Immature natural killer cell (primary cell): ENCODE measurements around the gene SENP8. TPM values are rescaled to one million over a fixed set of nuclear protein-coding genes. Genes with fewer than 3 reads are reported as not detected.
"Not testable (repeated sequence)": the region's sequence is repeated elsewhere in the genome, so short reads cannot be mapped to it uniquely, and the experiment has no call there.

ENCODE experiments used
- DNase-seq, 3 donors: peaks; one replicate each; pipeline ENCODE4 v3.0.0; 2022; ENCODE audit warnings: mixed read lengths in 1 of 3
- H3K27ac Mint-ChIP-seq, 6 donors: one replicate each; pipeline ENCODE4 v1.8.0; 2020; ENCODE audit warnings: mixed read lengths in 6 of 6, mild to moderate bottlenecking in 5 of 6, inconsistent platforms in 4 of 6, moderate library complexity in 3 of 6
- H3K27me3 Mint-ChIP-seq, 3 donors: one replicate each; pipeline ENCODE4 v1.8.0; 2020 to 2021; ENCODE audit warnings: low read depth in 3 of 3, mild to moderate bottlenecking in 3 of 3, mixed read lengths in 3 of 3, moderate library complexity in 3 of 3, inconsistent platforms in 1 of 3
- H3K36me3 Mint-ChIP-seq, 3 donors: one replicate each; pipeline ENCODE4 v1.8.0; 2020; ENCODE audit warnings: mixed read lengths in 3 of 3, inconsistent platforms in 2 of 3, mild to moderate bottlenecking in 2 of 3
- H3K4me1 Mint-ChIP-seq, 2 donors: one replicate each; pipeline ENCODE4 v1.8.0; 2020; ENCODE audit warnings: inconsistent platforms in 2 of 2, mild to moderate bottlenecking in 2 of 2, mixed read lengths in 2 of 2, moderate library complexity in 1 of 2
- H3K4me3 Mint-ChIP-seq, 5 donors: one replicate each; pipeline ENCODE4 v1.8.0; 2020; ENCODE audit warnings: mild to moderate bottlenecking in 5 of 5, mixed read lengths in 5 of 5, inconsistent platforms in 3 of 5, moderate library complexity in 3 of 5
- H3K9me3 Mint-ChIP-seq, 6 donors: one replicate each; pipeline ENCODE4 v1.8.0; 2020; ENCODE audit warnings: mild to moderate bottlenecking in 6 of 6, mixed read lengths in 6 of 6, inconsistent platforms in 4 of 6, moderate library complexity in 3 of 6
- polyA plus RNA-seq, 3 donors: library from polyadenylated mRNA; unstranded; fragments of 300-500 nt; fragmentation: Illumina TruSeq; gene quantifications; one replicate each; pipeline ENCODE4 v1.2.3, GENCODE V29; 2021

The SENP8 gene
- polyA plus RNA-seq, 3 donors from 2014 or later, result 0.67 to 0.69 TPM; not detected in 1

DNA sequence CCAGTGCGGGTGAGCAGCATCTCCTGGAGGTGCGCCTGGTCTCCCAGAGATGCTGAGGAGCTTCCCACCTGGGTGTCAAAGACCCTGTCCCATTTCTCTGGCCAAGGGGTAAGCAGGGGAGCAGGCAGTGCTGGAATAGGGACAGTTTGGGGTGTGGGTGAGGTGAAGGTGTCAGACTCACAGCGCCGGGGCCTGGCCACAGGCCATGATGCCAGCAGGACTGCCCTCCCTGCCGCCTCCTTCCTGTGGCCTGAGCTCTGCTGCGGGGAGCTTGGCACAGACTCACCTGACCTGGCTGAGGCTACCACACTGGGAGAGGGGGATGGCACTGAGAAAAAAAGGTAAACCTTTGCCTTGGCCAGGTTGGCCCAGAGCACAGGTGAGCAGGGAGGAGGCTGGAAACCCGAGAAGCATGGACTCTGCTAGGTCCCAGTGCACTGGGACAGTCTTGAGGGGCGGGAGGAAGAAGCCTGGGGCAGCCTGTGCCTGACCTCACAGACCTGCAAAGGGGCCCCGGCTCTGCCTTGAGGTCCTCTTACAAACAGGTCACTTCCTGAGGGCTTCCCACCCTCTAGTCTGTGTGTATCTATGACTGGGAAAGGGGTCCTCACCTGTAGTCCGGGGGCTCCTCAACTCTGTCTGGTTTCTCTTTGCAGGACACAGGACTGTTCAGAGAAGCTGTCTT is 51.2 kb downstream of the SENP8 start:
- no peak overlapping the region for H3K27ac Mint-ChIP-seq
- H3K4me1 Mint-ChIP-seq, result peaks cover 0 to 6% of the 10 kb centered on the region in 2 donors
- no peaks in the 10 kb centered on the region for H3K9me3 Mint-ChIP-seq
- peak overlapping the region in 1 of 5 donors; percentile 33 for H3K4me3 Mint-ChIP-seq
- no peaks in the 10 kb centered on the region for H3K36me3 Mint-ChIP-seq
- DNase-seq, result no peak
- peaks cover 1 to 7% (median 4%) of the 10 kb centered on the region in 3 donors for H3K27me3 Mint-ChIP-seq

DNA sequence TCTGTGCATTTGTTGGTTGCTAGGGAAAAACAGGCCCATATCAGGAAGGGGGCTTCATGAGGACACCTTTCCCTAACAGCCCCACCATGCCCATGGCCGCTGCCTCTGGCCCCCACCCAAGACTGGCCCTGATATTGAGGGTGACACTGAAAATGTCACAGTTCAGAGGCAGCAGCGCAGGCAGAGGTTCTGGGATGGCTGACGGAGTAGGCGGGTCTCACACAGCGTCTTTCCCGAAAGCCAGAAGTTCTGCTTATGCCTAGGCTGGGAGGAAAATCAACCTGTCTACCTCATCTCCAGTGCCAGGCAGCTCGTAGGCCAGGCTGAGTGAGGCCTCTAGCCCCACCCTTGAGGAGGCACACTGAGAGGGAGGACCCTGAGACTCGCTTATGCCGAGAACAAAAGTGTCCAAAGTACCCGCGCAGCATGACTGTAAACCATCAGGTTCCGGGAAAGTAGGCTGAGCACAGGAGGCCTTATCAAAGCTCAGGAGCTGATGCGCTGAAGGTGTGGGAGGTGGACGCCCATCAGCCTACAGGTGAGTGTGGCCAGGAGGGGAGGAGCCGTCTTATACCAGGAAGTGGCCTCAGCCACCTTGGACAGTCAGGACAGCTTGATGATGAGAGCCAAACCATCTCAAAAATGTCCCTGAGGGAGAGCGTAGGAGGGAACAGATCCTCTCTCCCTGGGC is 51.9 kb downstream of the SENP8 start:
- Mint-ChIP-seq H3K27ac (no peak overlapping the region), H3K4me1 (peaks cover 0 to 6% of the 10 kb centered on the region in 2 donors), H3K9me3 (no peaks in the 10 kb centered on the region), H3K36me3 (no peaks in the 10 kb centered on the region), H3K27me3 (peaks cover 0 to 7% (median 6%) of the 10 kb centered on the region in 3 donors), H3K4me3 (no peak overlapping the region)
- no peak for DNase-seq

GRCh38 chr15:72170691-72171090 is 52.5 kb downstream of the SENP8 start:
- Mint-ChIP-seq H3K4me1 (peaks cover 0 to 6% of the 10 kb centered on the region in 2 donors), H3K4me3 (no peak overlapping the region), H3K27ac (no peak overlapping the region), H3K9me3 (no peaks in the 10 kb centered on the region), H3K36me3 (no peaks in the 10 kb centered on the region), H3K27me3 (peaks cover 0 to 7% (median 6%) of the 10 kb centered on the region in 3 donors)
- no peak for DNase-seq

DNA sequence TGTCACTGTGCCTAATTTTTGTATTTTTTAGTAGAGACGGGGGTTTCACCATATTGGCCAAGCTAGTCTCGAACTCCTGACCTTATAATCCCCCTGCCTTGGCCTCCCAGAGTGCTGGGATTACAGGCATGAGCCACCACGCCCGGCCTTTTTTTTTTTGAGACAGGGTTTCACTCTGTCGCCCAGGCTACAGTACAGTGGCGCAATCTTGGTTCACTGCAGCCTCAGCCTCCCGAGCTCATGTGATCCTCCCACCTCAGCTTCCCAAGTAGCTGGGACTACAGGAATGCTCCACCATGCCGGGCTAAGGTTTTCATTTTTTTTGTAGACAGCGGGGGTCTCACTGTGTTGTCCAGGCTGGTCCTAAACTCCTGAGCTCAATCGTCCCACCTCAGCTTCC is 53.8 kb downstream of the SENP8 start:
- H3K4me1 Mint-ChIP-seq, H3K36me3 Mint-ChIP-seq, DNase-seq, H3K27me3 Mint-ChIP-seq, H3K4me3 Mint-ChIP-seq, H3K27ac Mint-ChIP-seq, H3K9me3 Mint-ChIP-seq: not testable (repeated sequence)

DNA sequence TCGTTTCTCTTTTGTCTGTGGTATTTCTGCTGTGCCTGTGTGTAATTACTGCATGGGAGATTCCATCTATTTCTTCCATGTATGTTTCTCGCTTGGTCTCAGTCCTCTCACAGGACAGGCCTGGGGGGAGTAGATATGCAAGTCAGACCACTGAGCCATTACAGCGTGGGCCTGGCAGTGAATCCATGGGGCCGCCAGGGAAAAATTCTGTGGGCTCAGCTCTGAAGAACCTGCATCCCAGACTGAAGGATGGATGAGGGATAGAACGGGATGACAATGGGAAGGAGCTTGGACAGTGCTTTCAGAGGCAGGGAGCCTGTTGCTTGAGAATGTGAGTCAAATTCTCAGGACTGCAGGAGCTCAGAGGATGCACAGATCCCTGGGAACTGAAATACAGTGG is 54.6 kb downstream of the SENP8 start:
- no peak overlapping the region for H3K4me3 Mint-ChIP-seq
- no peaks in the 10 kb centered on the region for H3K36me3 Mint-ChIP-seq
- H3K4me1 Mint-ChIP-seq, result peaks cover 0 to 6% of the 10 kb centered on the region in 2 donors
- H3K9me3 Mint-ChIP-seq, result no peaks in the 10 kb centered on the region
- DNase-seq, result no peak
- no peak overlapping the region for H3K27ac Mint-ChIP-seq
- peaks cover 0 to 6% (median 5%) of the 10 kb centered on the region in 3 donors for H3K27me3 Mint-ChIP-seq

GRCh38 chr15:72173401-72173800 is 55.2 kb downstream of the SENP8 start:
- Mint-ChIP-seq H3K9me3 (no peaks in the 10 kb centered on the region), H3K27me3 (peaks cover 0 to 6% (median 5%) of the 10 kb centered on the region in 3 donors), H3K36me3 (no peaks in the 10 kb centered on the region)

DNA sequence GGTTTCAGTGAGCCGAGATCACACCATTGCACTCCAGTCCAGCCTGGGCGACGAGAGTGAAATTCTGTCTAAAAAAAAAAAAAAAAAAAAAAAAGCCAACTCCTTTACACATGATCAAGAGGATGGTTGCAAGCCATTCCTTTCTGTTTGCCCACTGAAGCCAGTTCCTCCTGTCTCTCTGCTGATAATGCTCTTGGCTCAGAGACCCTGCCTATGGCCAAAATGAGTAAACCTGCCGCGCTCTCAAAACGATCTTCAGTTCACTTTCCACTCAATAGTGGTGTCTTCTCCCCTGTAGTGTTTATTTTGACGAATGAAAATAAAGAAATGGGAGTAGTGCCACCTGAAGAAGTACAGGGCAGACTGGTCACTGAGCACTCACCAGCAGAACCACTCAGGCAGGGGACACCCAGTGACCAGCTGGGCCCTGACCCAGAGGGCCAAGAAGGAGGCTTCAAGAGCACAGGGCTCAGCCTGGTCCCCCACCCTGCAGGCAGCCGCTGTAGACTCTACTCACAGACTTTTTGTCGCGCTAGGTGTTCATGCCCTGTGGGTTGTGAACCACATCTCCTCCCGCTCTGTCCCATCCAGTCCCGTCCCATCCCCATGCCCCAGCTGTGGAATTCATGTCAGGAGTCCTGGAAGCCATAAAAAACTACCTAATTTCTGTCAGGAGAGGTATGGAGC is 55.8 kb downstream of the SENP8 start:
- H3K27ac Mint-ChIP-seq, result no peak overlapping the region
- no peak overlapping the region for H3K4me3 Mint-ChIP-seq
- no peak for DNase-seq
- H3K9me3 Mint-ChIP-seq, result no peaks in the 10 kb centered on the region
- H3K36me3 Mint-ChIP-seq, result no peaks in the 10 kb centered on the region
- H3K4me1 Mint-ChIP-seq, result no peaks in the 10 kb centered on the region
- peaks cover 0 to 6% (median 5%) of the 10 kb centered on the region in 3 donors for H3K27me3 Mint-ChIP-seq

More at GRCh38 chr15:72173401-72173800, 55.2 kb downstream of the SENP8 start:
- no peak overlapping the region for H3K4me3 Mint-ChIP-seq
- no peak overlapping the region for H3K27ac Mint-ChIP-seq
- H3K4me1 Mint-ChIP-seq, result no peaks in the 10 kb centered on the region
- no peak for DNase-seq

GRCh38 chr15:72174551-72175165 is 56.5 kb downstream of the SENP8 start:
- no peaks in the 10 kb centered on the region for H3K4me1 Mint-ChIP-seq
- H3K4me3 Mint-ChIP-seq, result no peak overlapping the region
- no peaks in the 10 kb centered on the region for H3K36me3 Mint-ChIP-seq
- no peaks in the 10 kb centered on the region for H3K9me3 Mint-ChIP-seq
- peaks cover 0 to 5% (median 2%) of the 10 kb centered on the region in 3 donors for H3K27me3 Mint-ChIP-seq
- H3K27ac Mint-ChIP-seq, result no peak overlapping the region
- no peak for DNase-seq

GRCh38 chr15:72175186-72176044 is 57.2 kb downstream of the SENP8 start:
- peaks cover 0 to 5% (median 2%) of the 10 kb centered on the region in 3 donors for H3K27me3 Mint-ChIP-seq
- no peak overlapping the region for H3K4me3 Mint-ChIP-seq
- no peaks in the 10 kb centered on the region for H3K4me1 Mint-ChIP-seq
- DNase-seq, result no peak
- no peaks in the 10 kb centered on the region for H3K9me3 Mint-ChIP-seq
- H3K27ac Mint-ChIP-seq, result no peak overlapping the region
- no peaks in the 10 kb centered on the region for H3K36me3 Mint-ChIP-seq

DNA sequence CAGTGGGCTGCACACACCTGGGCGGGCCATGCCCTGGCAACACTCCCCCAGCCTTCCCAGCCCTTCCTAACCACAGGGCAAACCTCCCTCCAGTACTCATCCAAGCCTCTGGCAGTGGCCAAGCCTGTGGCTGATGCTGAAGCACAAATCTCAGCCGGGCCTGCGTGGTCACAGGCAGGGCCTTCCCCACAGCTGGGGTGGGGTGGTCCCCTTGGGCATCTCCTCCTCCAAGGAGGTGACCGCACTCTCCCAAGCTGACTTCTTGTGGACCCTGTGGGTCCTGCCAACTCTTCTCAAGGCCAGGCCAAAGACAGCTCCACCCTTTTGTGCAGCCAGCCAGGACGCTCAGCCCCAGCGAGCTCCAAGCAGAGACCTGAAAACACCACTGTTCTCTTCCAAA is 58.0 kb downstream of the SENP8 start:
- Mint-ChIP-seq H3K27me3 (peaks cover 0 to 5% (median 3%) of the 10 kb centered on the region in 3 donors), H3K9me3 (no peaks in the 10 kb centered on the region), H3K27ac (no peak overlapping the region), H3K36me3 (no peaks in the 10 kb centered on the region), H3K4me1 (no peaks in the 10 kb centered on the region), H3K4me3 (no peak overlapping the region)
- DNase-seq, result no peak

DNA sequence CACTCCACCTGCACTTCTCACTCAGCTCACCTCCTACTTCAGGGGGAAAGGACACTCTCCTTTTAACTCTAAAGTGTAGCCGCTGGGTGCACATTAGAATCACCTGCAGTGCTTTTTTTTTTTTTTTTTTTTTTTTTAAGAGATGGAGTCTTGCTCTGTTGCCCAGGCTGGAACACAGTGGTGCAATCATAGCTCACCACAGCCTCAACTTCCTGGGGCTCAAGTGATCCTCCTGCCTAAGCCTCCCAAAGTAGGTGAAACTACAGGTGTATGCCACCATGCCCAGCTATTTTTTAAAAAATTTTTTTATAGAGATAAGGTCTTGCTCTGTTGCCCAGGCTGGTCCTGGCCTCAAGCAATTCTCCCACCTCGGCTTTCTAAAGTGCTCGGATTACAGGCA is 58.5 kb downstream of the SENP8 start:
- H3K4me3 Mint-ChIP-seq, result no peak overlapping the region
- H3K4me1 Mint-ChIP-seq, result no peaks in the 10 kb centered on the region
- no peak overlapping the region for H3K27ac Mint-ChIP-seq
- no peaks in the 10 kb centered on the region for H3K9me3 Mint-ChIP-seq
- DNase-seq, result no peak
- no peaks in the 10 kb centered on the region for H3K36me3 Mint-ChIP-seq
- H3K27me3 Mint-ChIP-seq, result peaks cover 0 to 6% (median 5%) of the 10 kb centered on the region in 3 donors

DNA sequence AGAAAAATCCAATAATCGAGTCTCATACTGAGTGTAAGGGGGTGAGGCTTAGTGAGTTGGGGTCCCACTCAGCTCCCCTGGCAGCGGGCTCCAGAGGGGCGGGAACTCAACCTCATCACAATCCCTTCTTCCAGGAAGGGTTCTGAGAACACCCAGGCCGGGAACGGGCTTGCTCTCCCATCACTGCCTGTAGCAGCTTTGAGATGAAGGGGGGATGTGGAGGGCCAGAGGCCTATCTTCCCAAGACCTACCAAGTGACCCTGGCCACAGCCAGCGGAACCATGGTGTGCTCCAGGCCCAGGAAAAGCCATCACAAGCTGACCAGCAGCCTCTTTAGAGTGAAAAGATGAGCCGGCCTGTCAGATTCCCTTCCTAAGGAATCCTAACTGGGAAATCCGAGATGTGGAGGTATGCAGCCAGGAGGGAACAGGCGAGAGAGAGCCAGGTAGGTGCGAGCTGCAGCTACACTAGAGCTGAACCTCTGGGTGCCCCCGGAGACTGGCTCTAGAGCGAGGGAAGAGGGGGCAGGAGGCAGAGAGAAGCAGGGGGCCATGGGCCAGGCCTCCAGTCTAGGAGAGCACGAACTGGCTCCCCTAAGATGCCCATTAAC is 60.9 kb downstream of the SENP8 start:
- no peak for DNase-seq
- Mint-ChIP-seq H3K4me3 (no peak overlapping the region), H3K4me1 (no peaks in the 10 kb centered on the region), H3K27ac (no peak overlapping the region), H3K27me3 (peaks cover 2 to 13% (median 5%) of the 10 kb centered on the region in 3 donors), H3K36me3 (no peaks in the 10 kb centered on the region), H3K9me3 (no peaks in the 10 kb centered on the region)
